HG03469 (cell line): ENCODE results near the gene NR4A3.
A peak's percentile ranks its signal among the peaks of the same experiment; 100 is the strongest.

Experiments used
- ATAC-seq: cut with Tn5 transposase; IDR thresholded peaks from one replicate; pipeline ENCODE4 v1.9.1; 2021; ENCODE audit warnings: mild to moderate bottlenecking, moderate library complexity, moderate number of reproducible peaks; ENCODE audit not compliant: unreplicated experiment

NR4A3 gene

GRCh38 chr9:99873531-99873930, 51.8 kb downstream of the NR4A3 start:
- no peak for ATAC-seq

- no peak for ATAC-seq
Observed at GRCh38 chr9:99873943-99874584, 52.4 kb downstream of the NR4A3 start.

- no peak for ATAC-seq
Observed at GRCh38 chr9:99876190-99876589, 54.5 kb downstream of the NR4A3 start.

- ATAC-seq = no peak
Observed at GRCh38 chr9:99878651-99879050, 57.0 kb downstream of the NR4A3 start.

GRCh38 chr9:99881769-99882168, 60.1 kb downstream of the NR4A3 start:
- ATAC-seq = no peak

GRCh38 chr9:99885747-99886146, 64.1 kb downstream of the NR4A3 start:
- ATAC-seq = no peak

- no peak for ATAC-seq
Observed at GRCh38 chr9:99889120-99889519, 67.4 kb downstream of the NR4A3 start.

- no peak for ATAC-seq
Observed at GRCh38 chr9:99894826-99895225, 73.1 kb downstream of the NR4A3 start.

- ATAC-seq = no peak
Observed at GRCh38 chr9:99895510-99895909, 73.8 kb downstream of the NR4A3 start.

GRCh38 chr9:99896119-99896518, 74.4 kb downstream of the NR4A3 start:
- no peak for ATAC-seq

- ATAC-seq = no peak
Observed at GRCh38 chr9:99903393-99903792, 81.7 kb downstream of the NR4A3 start.

- no peak for ATAC-seq
Observed at GRCh38 chr9:99905833-99906402, 84.2 kb downstream of the NR4A3 start.

- ATAC-seq = peak; percentile 62
Observed at GRCh38 chr9:99906403-99907207, 84.9 kb downstream of the NR4A3 start, which contains the start of gene STX17. STX17 (plus strand) TSS chr9:99906654; CDS start chr9:99915240, 8,586 bp downstream.

GRCh38 chr9:99907208-99907532, 85.5 kb downstream of the NR4A3 start:
- ATAC-seq = no peak

- no peak for ATAC-seq
Observed at GRCh38 chr9:99911600-99911999, 89.9 kb downstream of the NR4A3 start.
